ENCODE measurements around the gene FHIT.

- TF ChIP-seq POLR2A (IDR thresholded peaks at IDR 0.05) = no peak
- no peak for TF ChIP-seq CTCF (IDR thresholded peaks at IDR 0.05)
Measured at GRCh38 chr3:60463685-60464084, 787.6 kb downstream of the FHIT start.
